ENCODE data around the gene PRAME. TPM values are rescaled to one million over a fixed set of nuclear protein-coding genes. Genes with fewer than 3 reads are reported as not detected.

The PRAME gene
- total RNA-seq, 1 donor from 2014 or later, result not detected

GRCh38 chr22:22528780-22529179, 30.3 kb downstream of the PRAME start:
- Mint-ChIP-seq H3K27me3 (ENCODE audit: low read depth) (peaks cover 38% of the 10 kb centered on the region), H3K9me3 (no peaks in the 10 kb centered on the region), H3K4me1 (no peaks in the 10 kb centered on the region), H3K27ac (no peak overlapping the region), H3K4me3 (no peak overlapping the region), H3K36me3 (no peaks in the 10 kb centered on the region)
- DNase-seq (ENCODE audit: low spot score in 2 of 2, unreplicated experiment in 2 of 2), result no peak
- TF ChIP-seq CTCF (IDR thresholded peaks at IDR 0.05; ENCODE audit: unreplicated experiment), result no peak

- DNase-seq (ENCODE audit: low spot score in 2 of 2, unreplicated experiment in 2 of 2), result no peak
- no peak overlapping the region for H3K27ac Mint-ChIP-seq
- no peaks in the 10 kb centered on the region for H3K36me3 Mint-ChIP-seq
- no peaks in the 10 kb centered on the region for H3K4me1 Mint-ChIP-seq
- no peak overlapping the region for H3K4me3 Mint-ChIP-seq
- no peak for TF ChIP-seq CTCF (IDR thresholded peaks at IDR 0.05; ENCODE audit: unreplicated experiment)
- no peaks in the 10 kb centered on the region for H3K9me3 Mint-ChIP-seq
- H3K27me3 Mint-ChIP-seq (ENCODE audit: low read depth), result peaks cover 42% of the 10 kb centered on the region
Observed at GRCh38 chr22:22527312-22527711, 31.8 kb downstream of the PRAME start.

GRCh38 chr22:22526125-22526912, 32.7 kb downstream of the PRAME start:
- Mint-ChIP-seq H3K36me3 (no peaks in the 10 kb centered on the region), H3K9me3 (no peaks in the 10 kb centered on the region), H3K27ac (no peak overlapping the region), H3K4me3 (no peak overlapping the region), H3K27me3 (ENCODE audit: low read depth) (peaks cover 42% of the 10 kb centered on the region), H3K4me1 (no peaks in the 10 kb centered on the region)
- TF ChIP-seq CTCF (IDR thresholded peaks at IDR 0.05; ENCODE audit: unreplicated experiment), result no peak
- no peak for DNase-seq (ENCODE audit: low spot score in 2 of 2, unreplicated experiment in 2 of 2)

- DNase-seq (ENCODE audit: low spot score in 2 of 2, unreplicated experiment in 2 of 2), result no peak
- Mint-ChIP-seq H3K9me3 (no peaks in the 10 kb centered on the region), H3K4me3 (no peak overlapping the region), H3K36me3 (no peaks in the 10 kb centered on the region), H3K4me1 (peaks cover 2% of the 10 kb centered on the region), H3K27me3 (ENCODE audit: low read depth) (peaks cover 38% of the 10 kb centered on the region), H3K27ac (no peak overlapping the region)
- TF ChIP-seq CTCF (IDR thresholded peaks at IDR 0.05; ENCODE audit: unreplicated experiment), result no peak
Observed at GRCh38 chr22:22523494-22523893, 35.6 kb downstream of the PRAME start.

GRCh38 chr22:22521631-22522030, 37.4 kb downstream of the PRAME start:
- H3K36me3 Mint-ChIP-seq, result no peaks in the 10 kb centered on the region
- no peak overlapping the region for H3K4me3 Mint-ChIP-seq
- no peak for TF ChIP-seq CTCF (IDR thresholded peaks at IDR 0.05; ENCODE audit: unreplicated experiment)
- H3K9me3 Mint-ChIP-seq, result no peaks in the 10 kb centered on the region
- peaks cover 37% of the 10 kb centered on the region for H3K27me3 Mint-ChIP-seq (ENCODE audit: low read depth)
- DNase-seq (ENCODE audit: low spot score in 2 of 2, unreplicated experiment in 2 of 2), result no peak
- peaks cover 2% of the 10 kb centered on the region for H3K4me1 Mint-ChIP-seq
- H3K27ac Mint-ChIP-seq, result no peak overlapping the region
